Fibroblast of villous mesenchyme (primary cell): ENCODE measurements around the gene TRIM40. TPM values are rescaled to one million over a fixed set of nuclear protein-coding genes. Genes with fewer than 3 reads are reported as not detected.

Source experiments
- DNase-seq: peaks from one replicate; pipeline ENCODE4 v3.0.0-alpha.2; 2010; ENCODE audit warnings: low read depth
- H3K4me3 ChIP-seq: 2 replicates; pipeline ENCODE4 v1.5.1; 2011; ENCODE audit warnings: low read depth, mild to moderate bottlenecking, low read length
- total RNA-seq: library from RNA; depleted of rRNA; stranded (reverse); fragments of >200 nt; gene quantifications from 2 replicates; pipeline ENCODE4 v1.2.3, GENCODE V29; 2012
- TF ChIP-seq, protein P1 (sequence below): IDR thresholded peaks from 2 replicates; pipeline ENCODE4 v1.5.1; 2012; ENCODE audit warnings: low read depth, mild to moderate bottlenecking, low read length; ENCODE audit not compliant: insufficient read depth

TRIM40 gene
- total RNA-seq, 1 donor: not detected

DNA sequence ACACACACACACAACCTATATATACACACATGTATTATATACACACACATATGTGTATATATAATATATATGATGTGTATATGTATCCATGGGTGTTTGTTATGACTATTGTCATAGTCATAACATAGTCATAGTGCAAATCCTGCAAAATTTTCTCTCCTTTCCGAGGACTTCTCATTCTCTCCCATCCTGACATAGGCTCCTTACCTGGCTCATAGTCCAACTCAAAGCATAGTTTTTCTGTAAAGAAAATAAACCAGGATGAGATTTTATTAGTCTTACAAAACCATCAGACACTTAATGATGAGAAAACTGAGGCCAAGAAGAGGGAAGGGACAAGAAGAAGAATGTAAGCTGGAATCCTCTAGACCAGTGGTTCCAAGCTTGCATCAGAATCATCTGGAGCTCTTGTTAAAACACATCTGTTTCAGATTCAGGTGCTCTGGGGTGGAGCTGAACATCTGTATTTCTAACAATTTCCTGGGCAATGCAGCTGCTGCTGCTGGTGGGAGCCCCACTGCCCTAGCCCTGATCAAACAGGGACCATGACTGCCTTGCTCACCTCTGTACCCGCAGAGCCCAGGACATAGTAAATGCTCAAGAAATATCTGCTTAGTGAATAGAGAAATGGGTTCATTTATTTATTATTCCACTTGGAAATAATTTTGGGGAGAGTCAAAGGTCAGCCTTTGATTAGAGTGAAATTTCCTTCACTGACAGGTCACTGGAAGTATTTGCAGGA, 19.8 kb downstream of the TRIM40 start:
- no peak overlapping the region for H3K4me3 ChIP-seq
- DNase-seq: peak; percentile 14
- TF ChIP-seq, protein P1, sequence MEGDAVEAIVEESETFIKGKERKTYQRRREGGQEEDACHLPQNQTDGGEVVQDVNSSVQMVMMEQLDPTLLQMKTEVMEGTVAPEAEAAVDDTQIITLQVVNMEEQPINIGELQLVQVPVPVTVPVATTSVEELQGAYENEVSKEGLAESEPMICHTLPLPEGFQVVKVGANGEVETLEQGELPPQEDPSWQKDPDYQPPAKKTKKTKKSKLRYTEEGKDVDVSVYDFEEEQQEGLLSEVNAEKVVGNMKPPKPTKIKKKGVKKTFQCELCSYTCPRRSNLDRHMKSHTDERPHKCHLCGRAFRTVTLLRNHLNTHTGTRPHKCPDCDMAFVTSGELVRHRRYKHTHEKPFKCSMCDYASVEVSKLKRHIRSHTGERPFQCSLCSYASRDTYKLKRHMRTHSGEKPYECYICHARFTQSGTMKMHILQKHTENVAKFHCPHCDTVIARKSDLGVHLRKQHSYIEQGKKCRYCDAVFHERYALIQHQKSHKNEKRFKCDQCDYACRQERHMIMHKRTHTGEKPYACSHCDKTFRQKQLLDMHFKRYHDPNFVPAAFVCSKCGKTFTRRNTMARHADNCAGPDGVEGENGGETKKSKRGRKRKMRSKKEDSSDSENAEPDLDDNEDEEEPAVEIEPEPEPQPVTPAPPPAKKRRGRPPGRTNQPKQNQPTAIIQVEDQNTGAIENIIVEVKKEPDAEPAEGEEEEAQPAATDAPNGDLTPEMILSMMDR: no peak

DNA sequence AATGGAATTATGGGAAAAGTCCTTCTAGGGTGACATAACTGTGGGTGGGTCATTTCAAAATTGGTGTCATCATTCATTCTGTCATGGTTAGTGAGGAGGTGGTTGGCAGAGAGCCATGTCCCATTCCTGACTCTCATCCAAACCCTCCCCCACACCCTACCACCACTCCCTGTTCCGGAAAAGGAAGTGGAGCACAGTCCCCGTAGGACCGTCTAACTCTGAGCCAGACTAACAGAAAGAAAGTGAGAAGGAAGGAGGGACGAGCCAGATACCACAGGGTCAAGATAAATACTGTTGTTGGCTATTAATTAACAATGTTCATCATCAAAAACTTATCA, 20.3 kb downstream of the TRIM40 start:
- TF ChIP-seq, protein P1: no peak
- H3K4me3 ChIP-seq: no peak overlapping the region
- peak; percentile 11 for DNase-seq

DNA sequence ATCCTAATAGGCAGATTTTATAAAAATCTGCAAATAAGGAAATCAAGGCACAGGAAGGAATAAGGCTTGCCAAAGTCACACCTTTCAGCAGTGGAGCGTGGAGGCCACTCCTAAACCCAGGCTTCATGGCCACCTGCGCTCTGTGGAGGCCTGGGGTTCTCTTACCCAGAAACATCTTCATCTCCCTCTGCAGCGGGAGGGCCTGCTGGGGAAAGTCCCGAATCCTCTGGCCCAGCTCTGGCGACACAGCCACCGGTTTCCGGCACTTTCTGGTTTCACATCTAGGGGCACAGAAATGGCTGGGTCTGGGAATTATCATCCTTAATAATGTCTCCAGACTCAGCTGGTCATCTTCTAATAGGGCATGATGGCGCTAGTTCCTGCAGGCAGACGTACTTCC, 20.8 kb downstream of the TRIM40 start:
- TF ChIP-seq, protein P1: no peak
- no peak overlapping the region for H3K4me3 ChIP-seq
- DNase-seq: no peak

DNA sequence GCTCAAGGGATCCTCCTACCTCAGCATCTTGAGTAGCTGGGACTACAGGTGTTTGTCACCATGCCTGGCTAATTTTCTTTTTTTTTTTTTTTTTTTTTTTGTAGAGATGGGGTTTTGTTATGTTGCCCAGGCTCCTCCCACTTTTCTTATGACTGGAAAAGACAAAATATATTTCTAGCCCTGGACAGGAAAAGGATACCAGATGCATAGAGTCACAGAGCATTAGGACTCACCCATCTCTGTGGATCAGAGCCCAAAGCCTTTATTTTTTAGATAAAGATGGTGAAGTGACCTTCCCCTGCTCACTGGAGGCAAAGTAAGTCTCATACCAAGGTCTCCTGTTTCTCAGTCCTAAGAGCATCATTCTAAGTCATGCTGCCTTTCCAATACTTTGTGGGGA, 21.6 kb downstream of the TRIM40 start:
- no peak overlapping the region for H3K4me3 ChIP-seq
- DNase-seq: no peak
- TF ChIP-seq, protein P1: no peak

DNA sequence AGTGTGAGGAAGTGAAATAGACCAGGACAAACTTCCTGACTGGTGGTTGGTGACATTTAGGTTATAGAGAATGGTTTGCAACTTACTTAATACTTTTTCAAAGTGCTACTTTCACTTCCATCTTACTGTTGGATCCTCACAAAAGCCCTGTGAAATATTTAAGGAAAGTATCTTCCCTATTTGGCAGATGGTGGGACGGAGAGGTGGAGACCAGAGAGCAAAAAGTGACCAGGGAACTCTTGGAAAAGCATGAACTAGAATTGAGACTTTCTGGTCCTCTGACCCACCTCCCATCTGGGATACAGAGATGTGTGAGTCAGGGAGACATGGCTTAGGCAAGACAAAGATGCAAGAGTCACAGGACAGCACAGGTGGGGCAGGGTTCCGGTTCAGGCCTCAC, 22.1 kb downstream of the TRIM40 start:
- TF ChIP-seq, protein P1: no peak
- DNase-seq: no peak
- H3K4me3 ChIP-seq: no peak overlapping the region

DNA sequence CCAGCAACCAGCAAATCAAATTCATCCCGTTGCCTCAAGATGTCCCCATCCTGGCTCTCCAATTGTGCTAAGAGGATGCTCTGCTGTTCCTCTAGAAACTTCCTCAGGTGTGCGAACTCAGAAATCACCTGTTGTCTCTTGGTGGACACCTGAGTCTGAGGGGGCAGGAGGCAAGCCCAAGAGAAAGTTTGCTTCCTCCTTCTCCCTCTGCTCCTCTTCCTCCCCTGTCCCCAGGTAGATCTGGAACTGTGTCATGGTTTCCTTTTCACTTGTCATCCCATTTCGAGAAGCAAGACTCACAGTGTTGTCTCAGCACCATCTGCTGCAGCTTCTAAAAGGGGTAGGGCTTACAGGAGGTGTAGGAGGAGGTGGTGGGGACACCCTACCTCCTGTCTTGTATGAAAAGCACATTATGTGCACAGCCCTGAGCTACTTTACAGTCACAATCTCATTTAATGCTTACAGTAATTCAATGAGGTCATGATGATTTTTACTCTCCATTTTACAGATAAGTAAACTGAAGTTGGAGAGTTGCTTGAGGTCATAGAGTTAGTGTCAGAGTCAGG, 22.6 kb downstream of the TRIM40 start:
- TF ChIP-seq, protein P1: no peak
- DNase-seq: no peak
- H3K4me3 ChIP-seq: no peak overlapping the region
